ENCODE data around the gene ENPP1. TPM values are rescaled to one million over a fixed set of nuclear protein-coding genes. Genes with fewer than 3 reads are reported as not detected.
"Not testable (repeated sequence)": the region's sequence is repeated elsewhere in the genome, so short reads cannot be mapped to it uniquely, and the experiment has no call there.

Gene ENPP1
- total RNA-seq, 4 donors from 2014 or later, result 10.0 to 54.7 (median 12.6) TPM

GRCh38 chr6:131849799-131850198 lies 42.0 kb downstream of the ENPP1 start:
- WGBS, 2 donors (ENCODE audit: low coverage in 1 of 2), result 68 to 79% methylated on average over 6 of the region's 6 CpGs
- no peaks in the 10 kb centered on the region for H3K4me1 ChIP-seq
- no peak for TF ChIP-seq POLR2A (IDR thresholded peaks at IDR 0.05)
- no peak for TF ChIP-seq EP300 (IDR thresholded peaks at IDR 0.05)
- no peak for TF ChIP-seq CTCF (IDR thresholded peaks at IDR 0.05)
- no peak for TF ChIP-seq POLR2AphosphoS5 (IDR thresholded peaks at IDR 0.05)
- H3K36me3 ChIP-seq, result peaks cover 0 to 17% of the 10 kb centered on the region in 2 donors
- H3K4me3 ChIP-seq, result no peak overlapping the region
- H3K27ac ChIP-seq, result no peak overlapping the region
- H3K27me3 ChIP-seq, result no peaks in the 10 kb centered on the region
- H3K9me3 ChIP-seq, result no peaks in the 10 kb centered on the region
- no peak for ATAC-seq

- no peak overlapping the region for H3K27ac ChIP-seq
- no peaks in the 10 kb centered on the region for H3K4me1 ChIP-seq
- ATAC-seq, result no peak
- H3K4me3 ChIP-seq, result no peak overlapping the region
- no peaks in the 10 kb centered on the region for H3K27me3 ChIP-seq
- TF ChIP-seq EP300 (IDR thresholded peaks at IDR 0.05) (no peak), CTCF (IDR thresholded peaks at IDR 0.05) (no peak), POLR2AphosphoS5 (IDR thresholded peaks at IDR 0.05) (no peak), POLR2A (IDR thresholded peaks at IDR 0.05) (no peak)
- peaks cover 0 to 17% of the 10 kb centered on the region in 2 donors for H3K36me3 ChIP-seq
- WGBS, 2 donors (ENCODE audit: low coverage in 1 of 2), result 90 to 98% methylated on average over 4 to 7 of the region's 8 CpGs
- no peaks in the 10 kb centered on the region for H3K9me3 ChIP-seq
Observed at GRCh38 chr6:131851049-131851769, 43.4 kb downstream of the ENPP1 start.

- ATAC-seq, result no peak
Observed at GRCh38 chr6:131852200-131852599, 44.4 kb downstream of the ENPP1 start.

GRCh38 chr6:131854803-131855202 lies 47.0 kb downstream of the ENPP1 start:
- H3K9me3 ChIP-seq, result no peaks in the 10 kb centered on the region
- no peak for ATAC-seq
- 55 to 95% methylated on average over 2 of the region's 2 CpGs for WGBS, 2 donors (ENCODE audit: low coverage in 1 of 2)
- H3K4me3 ChIP-seq, result no peak overlapping the region
- H3K36me3 ChIP-seq, result peaks cover 0 to 17% of the 10 kb centered on the region in 2 donors
- no peaks in the 10 kb centered on the region for H3K4me1 ChIP-seq
- no peaks in the 10 kb centered on the region for H3K27me3 ChIP-seq
- TF ChIP-seq POLR2A (IDR thresholded peaks at IDR 0.05) (no peak), EP300 (IDR thresholded peaks at IDR 0.05) (no peak), POLR2AphosphoS5 (IDR thresholded peaks at IDR 0.05) (no peak), CTCF (IDR thresholded peaks at IDR 0.05) (no peak)
- no peak overlapping the region for H3K27ac ChIP-seq

More at GRCh38 chr6:131852200-131852599, 44.4 kb downstream of the ENPP1 start:
- H3K4me1 ChIP-seq, result no peaks in the 10 kb centered on the region
- TF ChIP-seq POLR2A (IDR thresholded peaks at IDR 0.05) (no peak), POLR2AphosphoS5 (IDR thresholded peaks at IDR 0.05) (no peak), EP300 (IDR thresholded peaks at IDR 0.05) (no peak), CTCF (IDR thresholded peaks at IDR 0.05) (no peak)
- H3K4me3 ChIP-seq, result no peak overlapping the region
- peaks cover 0 to 17% of the 10 kb centered on the region in 2 donors for H3K36me3 ChIP-seq
- no peaks in the 10 kb centered on the region for H3K9me3 ChIP-seq
- no peaks in the 10 kb centered on the region for H3K27me3 ChIP-seq
- no peak overlapping the region for H3K27ac ChIP-seq

GRCh38 chr6:131858765-131859415 lies 51.1 kb downstream of the ENPP1 start:
- H3K4me3 ChIP-seq, result no peak overlapping the region
- no peaks in the 10 kb centered on the region for H3K36me3 ChIP-seq
- TF ChIP-seq EP300 (IDR thresholded peaks at IDR 0.05), result no peak
- TF ChIP-seq POLR2A (IDR thresholded peaks at IDR 0.05), result no peak
- no peak for TF ChIP-seq POLR2AphosphoS5 (IDR thresholded peaks at IDR 0.05)
- no peak for TF ChIP-seq CTCF (IDR thresholded peaks at IDR 0.05)
- no peak overlapping the region for H3K27ac ChIP-seq
- no peak for ATAC-seq
- 33 to 40% methylated on average over 2 of the region's 2 CpGs for WGBS, 2 donors (ENCODE audit: low coverage in 1 of 2)
- no peaks in the 10 kb centered on the region for H3K27me3 ChIP-seq
- H3K4me1 ChIP-seq, result no peaks in the 10 kb centered on the region
- H3K9me3 ChIP-seq, result no peaks in the 10 kb centered on the region

GRCh38 chr6:131859658-131860057 lies 51.8 kb downstream of the ENPP1 start:
- ATAC-seq, result not testable (repeated sequence)
- 74 to 92% methylated on average over 4 of the region's 5 CpGs for WGBS, 2 donors (ENCODE audit: low coverage in 1 of 2)

More at GRCh38 chr6:131859658-131860057, 51.8 kb downstream of the ENPP1 start:
- not testable (repeated sequence) for H3K27ac ChIP-seq, H3K4me3 ChIP-seq, H3K36me3 ChIP-seq, H3K9me3 ChIP-seq, H3K27me3 ChIP-seq, H3K4me1 ChIP-seq

Data from gastroesophageal sphincter (tissue), 4 donors.